Fibroblast of lung (primary cell): ENCODE measurements around the gene APCDD1L. TPM values are rescaled to one million over a fixed set of nuclear protein-coding genes. Genes with fewer than 3 reads are reported as not detected.

ENCODE experiments used
- DNase-seq, 2 donors: peaks; one replicate each; pipeline versions ENCODE4 v3.0.0 to v3.0.0-alpha.2; 2010; ENCODE audit warnings: low read depth in 2 of 2
- H2AFZ ChIP-seq: 2 replicates; pipeline ENCODE4 v1.5.1; 2012; ENCODE audit warnings: low read length, control low read depth, inconsistent platforms
- H3K27ac ChIP-seq: 2 replicates; pipeline ENCODE4 v1.5.1; 2011; ENCODE audit warnings: low read length, control low read depth; ENCODE audit not compliant: insufficient read depth
- H3K27me3 ChIP-seq: 2 replicates; pipeline ENCODE4 v1.5.1; 2011; ENCODE audit warnings: mild to moderate bottlenecking, low read length; ENCODE audit not compliant: control insufficient read depth, insufficient read depth
- H3K36me3 ChIP-seq: 2 replicates; pipeline ENCODE4 v1.5.1; 2011; ENCODE audit warnings: low read length; ENCODE audit not compliant: control insufficient read depth, insufficient read depth
- H3K4me1 ChIP-seq: 2 replicates; pipeline ENCODE4 v1.5.1; 2011; ENCODE audit warnings: low read length; ENCODE audit not compliant: control insufficient read depth, insufficient read depth; ENCODE audit errors: extremely low read depth
- H3K4me2 ChIP-seq: 2 replicates; pipeline ENCODE4 v1.5.1; 2011; ENCODE audit warnings: low read length, control low read depth; ENCODE audit not compliant: insufficient read depth; ENCODE audit errors: extremely low read depth
- H3K4me3 ChIP-seq, 4 experiments: fragments of 200-600 bp in 1 of 4; sonication (generic) in 1 of 4; replicated peaks in 1 of 4; 2 replicates each; pipeline ENCODE4 v1.5.1; 2011 to 2016; ENCODE audit warnings: low read length in 4 of 4, low read depth in 3 of 4, mild to moderate bottlenecking in 3 of 4, control low read depth in 2 of 4, inconsistent platforms in 1 of 4, mixed read lengths in 1 of 4; ENCODE audit not compliant: insufficient read depth in 1 of 4; ENCODE audit errors: control extremely low read depth in 1 of 4
- H3K79me2 ChIP-seq: 2 replicates; pipeline ENCODE4 v1.5.1; 2012; ENCODE audit warnings: mild to moderate bottlenecking, low read length, inconsistent platforms; ENCODE audit not compliant: control insufficient read depth, insufficient read depth
- H3K9ac ChIP-seq: 2 replicates; pipeline ENCODE4 v1.5.1; 2011; ENCODE audit warnings: mild to moderate bottlenecking, low read length, control low read depth; ENCODE audit not compliant: insufficient read depth
- H3K9me3 ChIP-seq: 2 replicates; pipeline ENCODE4 v1.5.1; 2012; ENCODE audit warnings: low read depth, low read length; ENCODE audit not compliant: control insufficient read depth, insufficient read depth
- H4K20me1 ChIP-seq: 2 replicates; pipeline ENCODE4 v1.5.1; 2011; ENCODE audit warnings: low read length; ENCODE audit not compliant: control insufficient read depth, insufficient read depth; ENCODE audit errors: extremely low read depth
- EZH2 ChIP-seq: IDR thresholded peaks from 2 replicates; pipeline ENCODE4 v1.5.1; 2012; ENCODE audit warnings: low read length, control low read depth, mild to moderate bottlenecking; ENCODE audit errors: missing control alignments
- polyA plus RNA-seq, 2 donors: library from polyadenylated mRNA; depleted of rRNA in 1 of 2; stranded (reverse) in 1 of 2; unstranded in 1 of 2; fragments of >200 nt; gene quantifications; 2 replicates each; pipeline ENCODE4 v1.2.1, GENCODE V29; 2011 to 2012; ENCODE audit warnings: missing spikeins in 1 of 2
- total RNA-seq: library from RNA; depleted of rRNA; stranded (reverse); fragments of >200 nt; gene quantifications from 2 replicates; pipeline ENCODE4 v1.2.1, GENCODE V29; 2014
- TF ChIP-seq, protein P1 (sequence below), 2 donors: IDR thresholded peaks in 1 of 2; conservative IDR thresholded peaks in 1 of 2; 1 replicate in 1 of 2; 2 replicates in 1 of 2; pipeline ENCODE4 v1.5.1; 2011 to 2012; ENCODE audit warnings: low read length in 2 of 2, control low read depth in 1 of 2, inconsistent platforms in 1 of 2, low read depth in 1 of 2, mild to moderate bottlenecking in 1 of 2

The APCDD1L gene
- total and polyA plus RNA-seq, 2 donors (not counting 1 experiment from before 2014, with no cell fraction given): 0.18 to 0.99 TPM

DNA sequence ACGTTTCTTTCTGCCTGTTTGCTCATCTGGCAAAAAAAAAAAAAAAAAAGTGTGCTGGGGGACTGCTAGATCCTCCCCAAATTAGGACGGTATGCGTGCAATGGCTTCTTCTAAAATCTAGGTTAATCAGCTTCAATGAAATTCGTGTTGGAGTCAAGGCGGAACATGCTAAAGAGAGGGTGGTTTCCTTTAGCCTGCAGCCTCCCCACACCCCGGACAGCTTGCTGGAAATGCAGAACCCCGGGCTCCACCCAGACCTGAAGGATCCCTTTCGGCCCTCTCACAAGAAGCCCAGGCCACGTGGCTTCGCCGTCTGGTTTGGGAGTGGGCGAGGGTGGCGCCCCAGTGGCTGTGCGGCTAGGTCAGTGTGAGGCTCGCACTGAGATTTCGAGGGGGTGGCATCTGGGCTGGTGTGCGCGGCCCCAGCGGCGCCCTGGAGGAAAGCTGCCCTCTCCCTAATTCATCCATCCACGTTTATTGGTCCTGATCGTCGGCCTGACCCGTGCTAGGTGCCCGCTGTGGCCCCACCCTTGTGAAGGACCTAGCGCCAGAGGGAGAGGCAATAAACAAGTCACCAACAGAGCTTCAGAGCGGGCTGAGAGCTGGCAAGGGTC lies 49.0 kb downstream of the APCDD1L start:
- TF ChIP-seq, protein P1, sequence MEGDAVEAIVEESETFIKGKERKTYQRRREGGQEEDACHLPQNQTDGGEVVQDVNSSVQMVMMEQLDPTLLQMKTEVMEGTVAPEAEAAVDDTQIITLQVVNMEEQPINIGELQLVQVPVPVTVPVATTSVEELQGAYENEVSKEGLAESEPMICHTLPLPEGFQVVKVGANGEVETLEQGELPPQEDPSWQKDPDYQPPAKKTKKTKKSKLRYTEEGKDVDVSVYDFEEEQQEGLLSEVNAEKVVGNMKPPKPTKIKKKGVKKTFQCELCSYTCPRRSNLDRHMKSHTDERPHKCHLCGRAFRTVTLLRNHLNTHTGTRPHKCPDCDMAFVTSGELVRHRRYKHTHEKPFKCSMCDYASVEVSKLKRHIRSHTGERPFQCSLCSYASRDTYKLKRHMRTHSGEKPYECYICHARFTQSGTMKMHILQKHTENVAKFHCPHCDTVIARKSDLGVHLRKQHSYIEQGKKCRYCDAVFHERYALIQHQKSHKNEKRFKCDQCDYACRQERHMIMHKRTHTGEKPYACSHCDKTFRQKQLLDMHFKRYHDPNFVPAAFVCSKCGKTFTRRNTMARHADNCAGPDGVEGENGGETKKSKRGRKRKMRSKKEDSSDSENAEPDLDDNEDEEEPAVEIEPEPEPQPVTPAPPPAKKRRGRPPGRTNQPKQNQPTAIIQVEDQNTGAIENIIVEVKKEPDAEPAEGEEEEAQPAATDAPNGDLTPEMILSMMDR (conservative IDR thresholded peaks at IDR 0.05 in 1 of 2, IDR thresholded peaks at IDR 0.05 in 1 of 2; ENCODE audit: low read depth in 1 of 2, low read length in 2 of 2): no peak
- TF ChIP-seq EZH2: no peak
- Histone ChIP-seq H3K4me2 (no peak overlapping the region), H3K9me3 (no peaks in the 10 kb centered on the region), H3K4me3 (no peak overlapping the region), H4K20me1 (no peaks in the 10 kb centered on the region), H3K27ac (no peak overlapping the region), H3K36me3 (no peaks in the 10 kb centered on the region), H3K9ac (no peak overlapping the region), H3K4me1 (no peaks in the 10 kb centered on the region), H3K27me3 (no peaks in the 10 kb centered on the region), H3K79me2 (no peaks in the 10 kb centered on the region), H2AFZ (no peak overlapping the region)
- no peak for DNase-seq

DNA sequence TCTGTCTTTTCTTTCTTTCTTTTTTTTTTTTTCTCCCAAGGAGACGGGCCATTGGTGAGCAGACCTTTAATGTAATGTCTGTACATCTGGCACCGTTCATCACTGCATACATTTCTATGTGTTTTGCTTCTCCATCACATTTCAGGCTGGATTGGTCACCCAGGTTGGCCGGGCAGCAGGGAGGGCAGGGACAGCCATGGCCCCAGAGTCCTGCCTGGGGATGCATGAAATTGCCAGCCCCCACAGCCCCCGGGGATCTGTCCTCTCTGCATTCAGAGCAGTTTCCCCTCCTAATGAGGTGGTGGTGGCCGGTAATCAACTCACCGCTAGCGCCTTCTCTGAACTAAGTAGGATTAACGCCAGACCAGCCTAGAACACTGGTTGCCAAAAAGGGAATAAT lies 50.4 kb downstream of the APCDD1L start:
- Histone ChIP-seq H3K4me1 (no peaks in the 10 kb centered on the region), H4K20me1 (no peaks in the 10 kb centered on the region), H3K4me3 (no peak overlapping the region), H3K4me2 (no peak overlapping the region), H3K79me2 (no peaks in the 10 kb centered on the region), H3K27me3 (no peaks in the 10 kb centered on the region), H2AFZ (no peak overlapping the region), H3K9me3 (no peaks in the 10 kb centered on the region), H3K36me3 (no peaks in the 10 kb centered on the region), H3K27ac (no peak overlapping the region), H3K9ac (no peak overlapping the region)
- TF ChIP-seq, protein P1 (conservative IDR thresholded peaks at IDR 0.05 in 1 of 2, IDR thresholded peaks at IDR 0.05 in 1 of 2; ENCODE audit: low read depth in 1 of 2, low read length in 2 of 2): no peak
- no peak for TF ChIP-seq EZH2
- DNase-seq: no peak

DNA sequence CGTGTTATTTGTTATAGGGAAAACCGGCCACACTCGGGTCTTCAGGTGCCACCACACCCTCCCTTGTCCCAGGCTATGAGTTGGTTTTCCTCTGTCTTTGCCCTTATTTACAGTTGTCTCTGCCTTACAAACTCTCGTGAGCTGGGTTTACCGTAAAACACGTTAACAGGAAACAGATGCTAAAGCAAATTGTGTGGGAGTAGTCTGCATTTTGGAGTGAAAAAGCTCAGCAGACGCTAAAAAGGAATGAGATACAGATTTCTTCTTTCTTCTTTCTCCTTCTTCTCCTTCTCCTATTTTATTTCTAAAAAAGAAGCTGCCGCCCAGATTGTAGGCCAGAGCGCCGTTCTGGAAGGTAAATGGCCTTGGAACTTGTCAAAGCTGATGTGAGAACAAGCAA lies 51.9 kb downstream of the APCDD1L start:
- no peak overlapping the region for H3K4me2 ChIP-seq
- no peaks in the 10 kb centered on the region for H3K36me3 ChIP-seq
- no peak for TF ChIP-seq EZH2
- H3K4me1 ChIP-seq: no peaks in the 10 kb centered on the region
- H3K27ac ChIP-seq: no peak overlapping the region
- no peaks in the 10 kb centered on the region for H3K9me3 ChIP-seq
- H3K79me2 ChIP-seq: no peaks in the 10 kb centered on the region
- no peaks in the 10 kb centered on the region for H4K20me1 ChIP-seq
- DNase-seq: no peak
- no peak overlapping the region for H3K4me3 ChIP-seq
- H3K9ac ChIP-seq: no peak overlapping the region
- no peaks in the 10 kb centered on the region for H3K27me3 ChIP-seq
- no peak overlapping the region for H2AFZ ChIP-seq
